GM18499 (cell line): ENCODE measurements around the gene KDM2B.
"Not testable (repeated sequence)": the region's sequence is repeated elsewhere in the genome, so short reads cannot be mapped to it uniquely, and the experiment has no call there.

Experiments
- ATAC-seq: cut with Tn5 transposase; IDR thresholded peaks from one replicate; pipeline ENCODE4 v1.9.1; 2021; ENCODE audit warnings: moderate number of reproducible peaks; ENCODE audit not compliant: insufficient read depth, unreplicated experiment

KDM2B gene

GRCh38 chr12:121509339-121509738 lies 71.5 kb downstream of the KDM2B start:
- no peak for ATAC-seq

- ATAC-seq, result no peak
These were observed 72.3 kb downstream of the KDM2B start for GRCh38 chr12:121508533-121508932.

GRCh38 chr12:121507984-121508383 lies 72.8 kb downstream of the KDM2B start:
- ATAC-seq, result no peak

GRCh38 chr12:121507245-121507644 lies 73.6 kb downstream of the KDM2B start:
- no peak for ATAC-seq

- ATAC-seq, result no peak
These were observed 75.3 kb downstream of the KDM2B start for GRCh38 chr12:121505513-121505912.

- ATAC-seq, result no peak
These were observed 76.3 kb downstream of the KDM2B start for GRCh38 chr12:121504505-121504904.

GRCh38 chr12:121503395-121503794 lies 77.4 kb downstream of the KDM2B start:
- no peak for ATAC-seq

GRCh38 chr12:121501946-121502345 lies 78.9 kb downstream of the KDM2B start:
- no peak for ATAC-seq

- no peak for ATAC-seq
These were observed 80.7 kb downstream of the KDM2B start for GRCh38 chr12:121499929-121500793.

GRCh38 chr12:121495746-121496145 lies 85.1 kb downstream of the KDM2B start:
- no peak for ATAC-seq

GRCh38 chr12:121494093-121494787 lies 86.6 kb downstream of the KDM2B start:
- ATAC-seq, result no peak

- no peak for ATAC-seq
These were observed 90.2 kb downstream of the KDM2B start for GRCh38 chr12:121490401-121491281.

- no peak for ATAC-seq
These were observed 90.9 kb downstream of the KDM2B start for GRCh38 chr12:121489874-121490273.

- no peak for ATAC-seq
These were observed 95.9 kb downstream of the KDM2B start for GRCh38 chr12:121484967-121485366.

- ATAC-seq, result not testable (repeated sequence)
These were observed 96.3 kb downstream of the KDM2B start for GRCh38 chr12:121484564-121484963.

- no peak for ATAC-seq
These were observed 96.9 kb downstream of the KDM2B start for GRCh38 chr12:121483949-121484348.

- ATAC-seq, result no peak
These were observed 104.3 kb downstream of the KDM2B start for GRCh38 chr12:121476477-121476876.

GRCh38 chr12:121475279-121475678 lies 105.5 kb downstream of the KDM2B start:
- ATAC-seq, result no peak

- no peak for ATAC-seq
These were observed 108.5 kb downstream of the KDM2B start for GRCh38 chr12:121472150-121472905.

- no peak for ATAC-seq
These were observed 110.1 kb downstream of the KDM2B start for GRCh38 chr12:121470751-121471150.
